HG03558 (cell line): ENCODE measurements around the gene CALML3.

Experiments
- ATAC-seq: cut with Tn5 transposase; IDR thresholded peaks from one replicate; pipeline ENCODE4 v1.9.1; 2021; ENCODE audit warnings: moderate number of reproducible peaks; ENCODE audit not compliant: unreplicated experiment; ENCODE audit errors: extremely low read depth

Gene CALML3

GRCh38 chr10:5564537-5565204 is 39.9 kb downstream of the CALML3 start:
- no peak for ATAC-seq

DNA sequence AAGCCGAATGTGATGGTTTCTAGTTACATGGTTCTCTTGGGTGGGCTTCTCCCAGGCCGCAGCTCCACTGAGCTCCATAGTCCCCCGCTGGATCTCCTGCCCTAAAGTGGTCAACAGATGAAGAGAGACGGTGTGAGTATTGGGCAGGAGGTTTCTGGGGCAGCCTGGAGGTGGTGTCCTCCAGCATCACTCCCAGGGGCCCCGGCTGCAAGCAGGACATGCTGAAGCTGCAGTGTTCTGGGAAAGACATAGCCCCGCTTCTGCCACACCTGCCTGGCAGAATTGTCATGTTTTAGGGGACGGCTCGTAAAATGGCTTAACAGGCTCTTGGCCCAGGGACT is 40.4 kb downstream of the CALML3 start:
- ATAC-seq, result no peak

DNA sequence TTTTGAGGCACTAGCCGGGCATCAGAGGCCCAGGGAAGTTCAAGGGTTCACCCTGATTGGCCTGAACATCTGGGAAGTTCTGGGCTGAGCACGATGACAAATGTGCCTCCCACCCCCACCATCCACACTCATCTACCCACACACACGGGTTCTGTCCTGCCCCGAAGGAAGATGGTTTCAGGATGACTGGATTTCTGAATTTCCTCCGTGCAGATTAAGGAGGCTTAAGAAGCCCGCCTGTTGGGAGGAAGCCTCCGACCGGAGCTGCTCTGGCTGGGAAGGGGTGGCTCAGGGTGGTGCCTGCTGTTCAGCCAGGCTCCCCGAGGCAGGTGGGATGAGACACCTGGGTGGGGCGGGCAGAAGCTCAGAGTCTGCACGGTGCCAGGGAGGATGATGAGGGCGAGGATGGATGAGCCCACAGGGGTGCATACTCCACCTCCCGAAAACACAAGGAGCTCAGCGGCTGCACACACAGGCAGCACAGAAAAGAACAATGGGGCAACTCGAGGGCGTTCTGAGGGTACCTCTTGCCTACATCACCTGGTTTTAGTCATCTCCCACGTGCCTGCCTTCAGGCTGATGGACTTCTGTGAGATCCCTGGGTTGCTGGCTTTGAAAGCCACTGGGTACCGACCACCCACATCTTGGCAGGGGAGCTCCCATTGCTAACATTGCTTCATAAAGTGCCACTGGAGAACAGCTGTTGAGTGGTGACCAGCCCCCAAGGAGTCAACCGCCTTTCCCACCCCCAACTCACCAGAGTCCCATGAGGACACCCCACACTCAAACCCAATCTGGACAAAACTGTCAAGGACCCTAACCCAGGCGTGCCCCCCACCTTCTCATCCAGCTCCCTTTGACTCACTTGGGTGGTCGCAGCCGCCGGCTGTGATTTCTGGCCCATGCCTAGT is 41.2 kb downstream of the CALML3 start:
- ATAC-seq, result no peak

DNA sequence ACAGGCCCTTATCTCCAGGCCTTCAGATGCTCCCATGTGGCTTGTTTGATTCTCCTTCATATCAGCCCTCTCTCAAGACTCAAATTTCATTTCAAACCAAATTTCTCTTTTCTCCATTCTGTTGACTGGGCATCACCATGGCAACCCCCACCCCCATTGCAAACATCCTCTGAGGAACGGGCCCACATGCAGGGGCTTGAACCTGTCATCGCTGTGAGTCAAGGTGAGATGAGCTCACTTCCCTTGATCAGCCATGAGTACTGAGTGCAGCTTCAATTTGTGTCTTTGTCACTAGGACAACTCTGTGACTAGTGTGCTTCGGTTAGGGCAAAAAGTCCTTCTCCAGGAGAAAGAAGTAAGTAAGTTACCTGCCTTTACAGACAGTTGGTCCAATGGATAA is 41.9 kb downstream of the CALML3 start:
- ATAC-seq, result no peak

DNA sequence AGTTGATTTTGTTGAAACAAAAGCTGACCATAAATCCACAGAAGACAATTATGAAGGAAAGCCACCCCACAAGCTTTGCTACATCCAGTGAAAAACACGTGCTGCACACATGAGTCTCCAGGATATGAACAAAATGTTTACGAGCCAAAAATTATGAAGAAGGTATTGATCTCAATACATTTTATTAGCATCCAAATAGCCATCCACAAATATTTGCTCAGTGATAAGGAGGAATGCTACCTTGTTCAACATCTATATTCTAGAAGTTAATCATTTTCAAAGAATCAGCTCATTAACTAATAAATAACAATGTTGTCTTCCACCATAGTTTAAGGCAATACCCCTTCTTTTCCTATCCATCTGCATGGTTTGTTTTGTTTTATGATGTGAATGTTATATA is 42.7 kb downstream of the CALML3 start:
- no peak for ATAC-seq

GRCh38 chr10:5568984-5569383 is 44.2 kb downstream of the CALML3 start:
- ATAC-seq, result no peak

DNA sequence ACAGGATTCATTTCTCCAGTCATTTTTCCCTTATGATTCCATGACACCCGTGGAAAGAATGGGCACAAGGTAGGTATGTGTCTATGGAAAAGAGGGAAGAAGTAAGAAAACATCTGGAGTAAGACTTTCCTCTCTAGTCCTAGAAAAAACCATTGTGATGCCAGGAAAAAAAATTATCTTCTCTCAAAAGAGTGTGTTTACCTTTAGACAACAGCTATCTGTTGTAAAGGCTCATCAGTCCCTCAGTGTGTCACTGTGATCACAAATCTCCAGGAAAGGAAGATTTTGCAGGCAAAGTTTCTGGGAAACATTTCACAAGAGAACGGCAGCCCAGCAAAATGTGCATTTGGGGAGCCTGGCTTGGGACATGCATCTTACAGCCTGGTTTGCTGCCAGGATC is 44.8 kb downstream of the CALML3 start:
- no peak for ATAC-seq

DNA sequence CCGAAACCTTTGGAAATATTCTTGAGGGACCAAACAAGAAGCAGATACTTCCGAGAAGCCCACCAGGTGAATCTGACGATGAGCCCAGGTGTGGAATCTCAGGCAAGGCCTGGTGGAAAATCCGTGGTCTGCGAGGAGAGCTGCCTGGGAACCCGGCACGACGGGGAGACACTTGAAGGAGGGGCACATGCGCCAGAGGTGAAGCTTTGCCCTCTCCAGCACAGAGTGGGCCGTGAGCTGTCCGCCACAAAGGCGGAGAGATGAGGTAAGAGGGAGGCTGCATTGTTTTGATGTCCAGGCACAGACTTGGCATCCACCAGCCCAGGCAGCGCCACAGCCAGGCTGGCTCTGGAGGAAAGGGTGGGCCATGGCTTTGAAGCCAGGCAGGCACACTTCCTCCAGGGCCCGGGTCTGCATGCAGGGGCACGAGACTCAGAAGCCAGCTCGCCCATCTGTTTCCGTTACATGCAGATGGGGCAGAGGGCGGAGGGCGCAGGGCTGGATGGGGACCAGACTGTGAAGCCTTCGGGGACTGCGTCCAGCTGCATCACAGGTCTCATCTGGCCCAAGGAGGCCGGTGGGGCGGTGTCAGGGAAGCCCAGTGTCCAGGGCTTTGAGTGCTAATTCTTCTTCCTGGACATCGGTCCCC is 45.4 kb downstream of the CALML3 start:
- ATAC-seq, result no peak

DNA sequence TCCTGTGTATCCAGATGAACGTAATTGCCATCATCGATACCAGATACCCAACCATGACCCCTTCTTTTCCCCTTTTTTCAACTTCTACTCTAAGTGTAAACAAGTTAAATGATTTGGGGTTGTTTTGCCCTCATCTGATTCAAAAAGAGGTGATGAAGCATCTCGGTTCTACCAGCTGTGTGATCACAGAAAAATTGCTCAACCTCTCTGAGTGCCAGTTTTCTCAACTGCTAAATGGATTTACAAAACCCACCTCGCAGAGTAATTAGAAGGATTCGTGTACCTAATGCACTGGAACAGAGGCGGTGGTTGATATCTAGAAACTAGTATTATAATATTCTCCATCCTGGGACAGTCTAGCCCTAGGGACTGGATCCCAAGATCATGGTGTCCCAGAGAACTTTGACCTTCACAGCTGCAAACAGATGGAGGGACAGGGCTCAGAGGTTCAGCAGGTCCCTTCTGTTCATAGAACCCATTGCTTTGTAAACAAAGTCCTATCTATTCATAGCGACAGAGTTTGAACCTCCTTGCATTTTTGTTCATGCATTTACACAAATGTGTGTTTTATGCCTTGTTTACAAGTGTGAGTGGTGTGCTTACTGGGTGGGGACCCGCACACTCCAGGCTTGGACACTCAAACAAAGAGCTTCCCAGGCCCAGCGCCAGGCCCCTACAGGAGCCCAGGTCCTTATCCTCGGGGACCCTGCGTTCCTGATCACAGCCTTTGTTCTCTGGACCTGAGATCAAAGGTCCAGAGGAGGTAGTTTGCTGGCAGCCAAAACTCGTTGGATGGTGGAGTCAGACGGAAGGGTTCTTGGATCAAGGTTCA is 46.4 kb downstream of the CALML3 start:
- no peak for ATAC-seq

GRCh38 chr10:5571826-5572225 is 47.1 kb downstream of the CALML3 start:
- no peak for ATAC-seq

GRCh38 chr10:5573319-5573950 is 48.7 kb downstream of the CALML3 start:
- ATAC-seq, result no peak

DNA sequence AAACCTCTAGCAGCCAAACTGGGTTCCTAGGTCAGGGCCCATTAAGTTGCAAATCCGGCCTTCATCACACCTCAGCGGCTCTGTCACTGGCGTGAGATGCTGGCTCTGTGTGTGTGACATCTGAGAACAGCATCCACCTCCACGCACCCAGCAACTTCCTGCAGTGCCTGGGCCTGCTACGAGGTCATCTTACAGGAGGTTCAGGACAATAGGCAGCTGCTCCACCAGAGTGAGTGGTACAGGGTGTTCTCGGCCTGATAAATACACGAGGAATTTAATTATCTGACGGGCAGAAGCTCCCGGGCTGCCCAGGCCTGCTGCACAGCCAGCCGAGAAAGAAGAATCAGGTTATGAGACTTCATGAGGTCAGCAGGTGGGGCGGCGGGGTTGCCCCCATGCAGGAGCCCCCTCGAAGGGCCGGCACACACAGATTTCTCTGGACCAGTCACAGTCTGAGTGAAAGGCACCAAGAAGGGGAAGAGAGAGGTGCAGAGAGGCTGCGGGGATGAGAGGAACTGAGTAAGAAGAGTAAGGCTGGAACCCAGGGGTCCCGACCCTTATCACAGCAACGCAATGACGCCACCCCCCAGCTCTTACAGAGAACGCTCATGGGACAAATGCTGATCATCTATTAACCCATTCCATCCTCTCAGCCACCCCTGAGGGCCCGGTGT is 49.3 kb downstream of the CALML3 start:
- ATAC-seq, result no peak

DNA sequence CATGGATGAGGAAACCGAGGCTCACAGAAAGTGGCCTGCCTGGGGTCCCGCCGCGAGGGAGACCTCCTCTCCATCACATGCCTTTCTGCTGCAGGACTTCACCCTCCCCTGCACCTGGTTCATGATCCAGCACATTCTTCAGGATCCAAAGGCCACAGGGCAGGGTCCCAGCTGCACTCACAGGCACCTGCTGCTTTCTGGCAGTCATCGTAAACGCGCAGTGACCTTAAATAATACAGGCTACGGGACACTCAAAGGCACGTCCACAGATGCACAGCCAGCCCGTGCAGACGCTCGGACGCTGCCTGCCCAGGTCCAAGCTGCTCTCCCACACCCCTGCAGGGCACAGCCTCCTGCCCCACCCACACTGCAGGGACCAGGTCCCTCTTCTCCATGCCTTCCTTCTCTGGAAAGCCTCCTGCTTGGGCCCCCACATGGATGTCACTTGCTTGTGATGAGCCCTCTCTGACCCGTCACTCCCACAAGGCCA is 49.9 kb downstream of the CALML3 start:
- ATAC-seq, result no peak

DNA sequence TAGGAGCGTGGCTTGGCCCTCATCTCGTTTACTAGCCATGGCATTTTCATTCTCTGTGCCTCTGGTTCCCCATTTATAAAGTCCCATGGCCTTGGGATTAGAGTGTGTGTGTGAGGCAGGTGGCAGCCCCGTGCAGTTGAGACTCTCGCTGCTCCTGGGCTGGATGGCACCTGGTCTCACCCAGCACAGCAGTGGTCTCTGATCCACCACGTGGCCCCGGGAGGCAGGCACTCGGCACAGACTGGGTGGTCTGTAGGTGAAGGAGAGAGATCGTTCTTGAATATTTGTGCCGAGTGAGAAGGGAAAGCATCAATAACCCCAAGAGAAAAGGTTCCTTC is 50.4 kb downstream of the CALML3 start:
- ATAC-seq, result no peak

DNA sequence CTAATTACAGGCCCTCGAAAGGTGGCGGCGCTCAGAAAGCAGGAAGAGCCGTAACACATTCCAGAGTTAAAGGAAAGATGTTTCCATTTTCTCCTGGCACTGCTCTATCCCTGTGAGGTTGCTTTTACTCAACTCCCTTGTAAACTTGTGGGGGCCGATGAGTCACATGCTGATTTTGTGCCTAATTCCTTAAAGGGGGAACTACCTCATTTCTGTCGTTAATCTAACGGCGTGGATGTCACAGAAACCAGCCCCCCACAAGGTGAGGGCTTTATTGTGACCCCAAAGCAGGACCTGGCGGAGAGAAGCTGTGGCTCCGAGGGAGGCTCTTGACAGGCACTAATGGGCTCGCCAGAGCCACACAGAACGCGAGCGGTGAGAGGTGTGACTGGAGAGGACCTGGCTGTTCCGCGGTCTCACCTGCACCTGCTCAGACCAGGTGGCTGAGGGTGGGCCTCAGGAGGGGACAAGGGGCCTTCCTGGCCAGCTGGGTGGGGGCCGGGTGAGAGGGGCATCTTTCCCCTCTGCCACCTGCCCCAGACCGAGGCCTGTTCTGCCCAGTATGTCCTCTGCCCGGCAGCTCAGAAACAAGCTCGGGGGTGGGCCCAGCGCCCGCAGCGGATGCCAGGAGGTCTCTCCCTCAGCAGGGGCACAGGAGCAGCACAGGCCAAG is 50.9 kb downstream of the CALML3 start:
- no peak for ATAC-seq

DNA sequence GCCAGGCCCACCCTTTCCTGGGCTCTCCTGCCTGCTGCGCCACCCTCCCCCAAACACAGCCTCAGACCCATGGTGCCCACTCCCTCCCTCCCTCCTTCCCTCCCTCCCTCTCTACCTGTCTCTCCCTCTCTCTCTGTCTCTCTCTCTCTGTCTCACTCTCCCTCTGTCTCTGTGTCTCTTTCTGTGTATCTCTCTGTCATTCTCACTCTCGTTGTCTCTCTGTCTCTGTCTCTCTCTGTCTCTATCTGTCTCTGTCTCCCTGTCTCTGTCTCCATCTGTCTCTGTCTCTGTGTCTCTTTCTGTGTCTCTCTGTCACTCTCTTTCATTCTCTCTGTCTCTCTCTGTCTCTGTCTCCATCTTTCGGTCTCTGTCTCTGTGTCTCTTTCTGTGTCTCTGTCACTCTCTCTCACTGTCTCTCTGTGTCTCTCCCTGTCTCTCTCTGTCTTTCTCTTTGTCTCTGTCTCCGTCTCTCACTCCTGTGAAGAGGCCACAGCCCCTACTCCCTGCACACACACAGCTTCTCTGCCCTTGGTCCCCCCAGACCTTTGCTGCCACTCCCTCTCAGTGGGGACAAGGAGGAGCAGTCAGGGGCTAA is 51.5 kb downstream of the CALML3 start:
- ATAC-seq, result no peak
